Right lobe of liver (tissue), 4 donors: Measurements from ENCODE around the gene FBXO3.

Source experiments
- CTCF ChIP-seq, 4 donors: fragments of 200-600 bp in 3 of 4; fragments of 450-650 bp in 1 of 4; IDR thresholded peaks; one replicate each; pipeline versions ENCODE4 v1.5.1 to v1.8.0; 2016 to 2022; ENCODE audit warnings: antibody characterized with exemption in 4 of 4, mild to moderate bottlenecking in 2 of 4
- POLR2A ChIP-seq: fragments of 450-650 bp; IDR thresholded peaks from one replicate; pipeline ENCODE4 v1.6.1; 2017; ENCODE audit warnings: antibody characterized with exemption, mild to moderate bottlenecking
- donor health status: DM: no; HTN: no; CAD: no.
- donor health status: DM: no; HTN: no; CAD: no.
- donor health status: DM: no; HTN: yes; CAD: no.

- TF ChIP-seq CTCF (IDR thresholded peaks at IDR 0.05) = no peak
- no peak for TF ChIP-seq POLR2A
These were observed 74.7 kb downstream of the FBXO3 start for GRCh38 chr11:33699515-33700062.
